DOHH2 (cell line): ENCODE data around the gene NSL1.
"Not testable (repeated sequence)": the region's sequence is repeated elsewhere in the genome, so short reads cannot be mapped to it uniquely, and the experiment has no call there.

ENCODE experiments used
- H3F3A ChIP-seq: fragments of 200-600 bp; sonication (generic), shearing (Covaris generic); 2 replicates; pipeline ENCODE4 v1.6.0; 2016; ENCODE audit warnings: antibody characterized with exemption, mild to moderate bottlenecking; ENCODE audit not compliant: control insufficient read depth, insufficient read depth
- H3K27ac ChIP-seq: fragments of 200-600 bp; sonication (generic); 2 replicates; pipeline ENCODE4 v1.5.1; 2014; ENCODE audit warnings: low read depth, mild to moderate bottlenecking, low read length, moderate library complexity
- H3K27me3 ChIP-seq: fragments of 200-600 bp; sonication (generic); 2 replicates; pipeline ENCODE4 v1.6.1; 2014; ENCODE audit warnings: mild to moderate bottlenecking, low read length, mixed read lengths; ENCODE audit not compliant: control insufficient read depth
- H3K36me3 ChIP-seq: fragments of 200-600 bp; sonication (generic); 2 replicates; pipeline ENCODE4 v1.6.1; 2014; ENCODE audit warnings: mild to moderate bottlenecking, low read length, moderate library complexity, mixed read lengths; ENCODE audit not compliant: control insufficient read depth
- H3K4me1 ChIP-seq: fragments of 200-600 bp; sonication (generic); 2 replicates; pipeline ENCODE4 v1.6.1; 2014; ENCODE audit warnings: mild to moderate bottlenecking, low read length, mixed read lengths; ENCODE audit not compliant: control insufficient read depth
- H3K4me2 ChIP-seq: fragments of 200-600 bp; sonication (generic); 2 replicates; pipeline ENCODE4 v1.6.0; 2014; ENCODE audit warnings: mild to moderate bottlenecking, low read length, moderate library complexity
- H3K4me3 ChIP-seq: fragments of 200-600 bp; sonication (generic); 2 replicates; pipeline ENCODE4 v1.5.1; 2014; ENCODE audit warnings: mild to moderate bottlenecking, low read length, mixed read lengths
- H3K79me2 ChIP-seq: fragments of 200-600 bp; sonication (generic); 2 replicates; pipeline ENCODE4 v1.6.1; 2014; ENCODE audit warnings: mild to moderate bottlenecking, low read length, mixed read lengths; ENCODE audit not compliant: control insufficient read depth
- H3K9me2 ChIP-seq: fragments of 200-600 bp; sonication (generic); replicated peaks from 2 replicates; pipeline ENCODE4 v1.6.1; 2014; ENCODE audit warnings: mild to moderate bottlenecking, low read length, mixed read lengths; ENCODE audit not compliant: control insufficient read depth
- H3K9me3 ChIP-seq: fragments of 200-600 bp; sonication (generic); 2 replicates; pipeline ENCODE4 v1.6.1; 2014; ENCODE audit warnings: antibody characterized with exemption, low read length, mixed read lengths; ENCODE audit not compliant: control insufficient read depth, insufficient read depth
- H4K20me1 ChIP-seq: fragments of 200-600 bp; sonication (generic); 2 replicates; pipeline ENCODE4 v1.6.0; 2014; ENCODE audit warnings: low read depth, mild to moderate bottlenecking, antibody characterized with exemption, low read length, moderate library complexity; ENCODE audit not compliant: control insufficient read depth, insufficient read depth
- EZH2phosphoT487 ChIP-seq: fragments of 200-600 bp; sonication (generic); IDR thresholded peaks from 2 replicates; pipeline ENCODE4 v1.6.1; 2017; ENCODE audit warnings: borderline replicate concordance, mild to moderate bottlenecking, antibody characterized with exemption, low read length, moderate library complexity, mixed read lengths
- TF ChIP-seq, protein P1 (sequence below): fragments of 200-600 bp; sonication (generic); IDR thresholded peaks from one replicate; pipeline ENCODE4 v1.5.1; 2014; ENCODE audit warnings: antibody characterized with exemption, mild to moderate bottlenecking, low read depth, low read length; ENCODE audit not compliant: poor library complexity, severe bottlenecking

NSL1 gene

DNA sequence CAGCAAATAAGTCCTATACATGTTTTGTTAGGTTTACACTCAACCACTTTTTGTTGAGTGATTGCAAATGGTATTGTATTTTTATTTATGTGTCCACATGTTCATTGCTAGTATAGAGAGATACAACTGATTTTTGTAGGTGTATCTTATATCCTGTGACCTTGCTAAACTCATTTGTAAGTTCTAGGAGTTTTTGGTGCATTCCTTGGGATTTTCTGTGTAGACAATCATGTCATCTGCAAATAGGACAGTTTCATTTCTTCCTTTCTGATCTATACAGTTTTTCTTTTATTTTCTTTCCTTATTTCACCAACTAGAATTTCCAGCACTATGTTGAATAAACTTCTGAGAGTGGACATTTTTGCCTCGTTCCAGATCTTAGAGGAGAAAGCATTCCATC is 75.4 kb downstream of the NSL1 start:
- no peaks in the 10 kb centered on the region for H4K20me1 ChIP-seq
- H3K27ac ChIP-seq: no peak overlapping the region
- no peaks in the 10 kb centered on the region for H3F3A ChIP-seq
- no peaks in the 10 kb centered on the region for H3K4me1 ChIP-seq
- TF ChIP-seq, protein P1, sequence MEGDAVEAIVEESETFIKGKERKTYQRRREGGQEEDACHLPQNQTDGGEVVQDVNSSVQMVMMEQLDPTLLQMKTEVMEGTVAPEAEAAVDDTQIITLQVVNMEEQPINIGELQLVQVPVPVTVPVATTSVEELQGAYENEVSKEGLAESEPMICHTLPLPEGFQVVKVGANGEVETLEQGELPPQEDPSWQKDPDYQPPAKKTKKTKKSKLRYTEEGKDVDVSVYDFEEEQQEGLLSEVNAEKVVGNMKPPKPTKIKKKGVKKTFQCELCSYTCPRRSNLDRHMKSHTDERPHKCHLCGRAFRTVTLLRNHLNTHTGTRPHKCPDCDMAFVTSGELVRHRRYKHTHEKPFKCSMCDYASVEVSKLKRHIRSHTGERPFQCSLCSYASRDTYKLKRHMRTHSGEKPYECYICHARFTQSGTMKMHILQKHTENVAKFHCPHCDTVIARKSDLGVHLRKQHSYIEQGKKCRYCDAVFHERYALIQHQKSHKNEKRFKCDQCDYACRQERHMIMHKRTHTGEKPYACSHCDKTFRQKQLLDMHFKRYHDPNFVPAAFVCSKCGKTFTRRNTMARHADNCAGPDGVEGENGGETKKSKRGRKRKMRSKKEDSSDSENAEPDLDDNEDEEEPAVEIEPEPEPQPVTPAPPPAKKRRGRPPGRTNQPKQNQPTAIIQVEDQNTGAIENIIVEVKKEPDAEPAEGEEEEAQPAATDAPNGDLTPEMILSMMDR: no peak
- TF ChIP-seq EZH2phosphoT487: no peak
- no peaks in the 10 kb centered on the region for H3K9me3 ChIP-seq
- peaks cover 47% of the 10 kb centered on the region for H3K27me3 ChIP-seq
- no peaks in the 10 kb centered on the region for H3K36me3 ChIP-seq
- H3K4me3 ChIP-seq: no peak overlapping the region
- H3K9me2 ChIP-seq: no peaks in the 10 kb centered on the region
- H3K4me2 ChIP-seq: no peak overlapping the region
- H3K79me2 ChIP-seq: no peaks in the 10 kb centered on the region

GRCh38 chr1:212713465-212714136 is 78.0 kb downstream of the NSL1 start:
- no peak overlapping the region for H3K27ac ChIP-seq
- H3F3A ChIP-seq: no peaks in the 10 kb centered on the region
- TF ChIP-seq, protein P1: no peak
- TF ChIP-seq EZH2phosphoT487: no peak
- H3K4me2 ChIP-seq: no peak overlapping the region
- H3K36me3 ChIP-seq: no peaks in the 10 kb centered on the region
- H3K4me1 ChIP-seq: no peaks in the 10 kb centered on the region
- H3K4me3 ChIP-seq: no peak overlapping the region
- peaks cover 51% of the 10 kb centered on the region for H3K27me3 ChIP-seq
- H3K9me3 ChIP-seq: no peaks in the 10 kb centered on the region
- H3K79me2 ChIP-seq: no peaks in the 10 kb centered on the region
- H3K9me2 ChIP-seq: no peaks in the 10 kb centered on the region
- H4K20me1 ChIP-seq: no peaks in the 10 kb centered on the region

DNA sequence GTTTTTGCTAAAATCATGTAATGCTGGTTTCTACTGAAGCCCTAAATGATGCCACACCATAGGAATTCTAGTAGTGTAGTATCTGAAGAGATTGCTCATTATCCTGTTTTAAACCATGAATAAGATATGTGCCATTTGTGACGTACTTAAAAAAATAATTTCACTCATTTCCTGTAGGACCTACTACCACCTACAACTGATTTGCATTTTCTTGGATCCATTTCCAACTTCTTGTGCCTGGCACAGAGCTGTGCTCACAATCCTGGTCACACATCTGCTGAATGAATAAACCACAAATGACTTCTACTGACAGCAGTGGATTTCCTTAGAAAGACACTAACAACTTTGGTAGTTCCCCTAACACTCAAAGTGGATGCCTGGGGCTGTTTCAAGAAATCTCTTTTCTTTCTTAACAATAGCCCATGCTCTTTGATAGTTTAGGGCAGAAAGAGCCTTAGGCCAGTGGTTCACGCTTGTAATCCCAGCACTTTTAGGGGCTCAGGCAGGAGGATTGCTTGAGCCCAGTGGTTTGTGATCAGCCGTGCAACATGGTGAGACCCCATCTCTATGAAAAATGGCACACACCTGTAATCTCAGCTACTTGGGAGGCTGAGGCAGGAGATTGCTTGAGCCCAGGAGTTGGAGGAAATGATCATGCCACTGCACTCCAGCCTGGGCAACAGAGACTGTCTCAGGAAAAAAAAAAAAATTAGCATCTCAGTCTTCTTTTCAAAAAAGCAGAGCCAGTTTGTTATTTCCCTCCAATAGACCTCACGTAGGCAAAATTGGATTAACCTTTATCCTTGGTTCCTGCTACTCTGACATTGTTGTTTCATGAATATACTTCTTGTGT is 78.9 kb downstream of the NSL1 start:
- Histone ChIP-seq H4K20me1 (no peaks in the 10 kb centered on the region), H3K4me2 (no peak overlapping the region), H3F3A (no peaks in the 10 kb centered on the region), H3K9me3 (no peaks in the 10 kb centered on the region), H3K27ac (no peak overlapping the region), H3K36me3 (no peaks in the 10 kb centered on the region), H3K79me2 (no peaks in the 10 kb centered on the region), H3K4me1 (no peaks in the 10 kb centered on the region), H3K9me2 (no peaks in the 10 kb centered on the region), H3K27me3 (peaks cover 43% of the 10 kb centered on the region), H3K4me3 (no peak overlapping the region)
- TF ChIP-seq, protein P1: no peak
- no peak for TF ChIP-seq EZH2phosphoT487

DNA sequence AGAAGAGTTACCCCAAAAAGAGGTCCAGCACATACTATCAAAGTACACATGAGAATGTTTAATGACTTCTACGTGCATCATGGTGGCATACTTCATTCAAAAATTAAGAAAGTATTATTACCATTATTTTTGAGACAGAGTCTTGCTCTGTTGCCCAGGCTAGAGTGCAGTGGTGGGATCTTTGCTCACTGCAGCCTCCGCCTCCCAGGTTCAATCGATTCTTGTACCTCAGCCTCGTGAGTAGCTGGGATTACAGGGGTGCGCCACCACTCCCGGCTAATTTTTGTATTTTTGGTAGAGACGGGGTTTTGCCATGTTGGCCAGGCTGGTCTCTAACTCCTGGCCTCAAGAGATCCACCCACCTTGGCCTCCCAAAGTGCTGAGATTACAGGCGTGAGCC is 79.6 kb downstream of the NSL1 start:
- H3K27ac ChIP-seq, H3K36me3 ChIP-seq, H3K9me3 ChIP-seq, H3K9me2 ChIP-seq, H3K4me2 ChIP-seq, H3K4me3 ChIP-seq, H3K79me2 ChIP-seq, H4K20me1 ChIP-seq, H3F3A ChIP-seq, H3K4me1 ChIP-seq: not testable (repeated sequence)
- H3K27me3 ChIP-seq: peaks cover 38% of the 10 kb centered on the region
